BJ (cell line): ENCODE results near the gene CUL2. TPM values are rescaled to one million over a fixed set of nuclear protein-coding genes. Genes with fewer than 3 reads are reported as not detected.
"Not testable (repeated sequence)": the region's sequence is repeated elsewhere in the genome, so short reads cannot be mapped to it uniquely, and the experiment has no call there.

Experiments used
- CTCF ChIA-PET: fragments of 350-600 bp; formaldehyde crosslinking; extraction: SDS; loops from one replicate; lab custom pipeline; 2021; ENCODE audit warnings: antibody characterized with exemption, inconsistent platforms; lab: Yijun Ruan, JAX
- POLR2A ChIA-PET: fragments of 300-600 bp; sonication (Branson Sonifier 250); formaldehyde crosslinking; extraction: SDS; loops from one replicate; lab custom pipeline; 2021; ENCODE audit warnings: antibody characterized with exemption; lab: Charles Lee
- DNase-seq: peaks from one replicate; pipeline ENCODE4 v3.0.0-alpha.2; 2011; ENCODE audit warnings: low read depth
- H3K27me3 ChIP-seq: 2 replicates; pipeline ENCODE4 v1.6.0; 2011; ENCODE audit warnings: low read length; ENCODE audit not compliant: control insufficient read depth, insufficient read depth
- H3K36me3 ChIP-seq: 2 replicates; pipeline ENCODE4 v1.5.1; 2011; ENCODE audit warnings: low read length; ENCODE audit not compliant: control insufficient read depth, insufficient read depth
- H3K4me3 ChIP-seq: 2 replicates; pipeline ENCODE4 v1.5.1; 2011; ENCODE audit warnings: low read depth, mild to moderate bottlenecking, control low read depth, low read length
- CTCF ChIP-seq: IDR thresholded peaks from 2 replicates; pipeline ENCODE4 v1.5.1; 2011; ENCODE audit warnings: low read depth, mild to moderate bottlenecking, control low read depth, inconsistent platforms, low read length, moderate library complexity; ENCODE audit not compliant: insufficient read depth
- polyA plus RNA-seq: library from polyadenylated mRNA; depleted of rRNA; stranded (reverse); fragments of >200 nt; gene quantifications from 2 replicates; pipeline ENCODE4 v1.2.3, GENCODE V29; 2011

The CUL2 gene
- polyA plus RNA-seq, 1 experiment = 9.4 TPM

- ChIA-PET CTCF (interaction anchor here (0.6 to 2.7 kb wide), 10 partner anchors 10 to 328 kb away, joined by 3 to 15 read pairs (median 4); no protein-coding TSS in a partner anchor), POLR2A (no interaction called here)
- no peaks in the 10 kb centered on the region for H3K27me3 ChIP-seq
- no peak for DNase-seq
- no peak overlapping the region for H3K4me3 ChIP-seq
- no peak for TF ChIP-seq CTCF
- H3K36me3 ChIP-seq = no peaks in the 10 kb centered on the region
These were observed 105.0 kb downstream of the CUL2 start for GRCh38 chr10:34985146-34985545.

DNA sequence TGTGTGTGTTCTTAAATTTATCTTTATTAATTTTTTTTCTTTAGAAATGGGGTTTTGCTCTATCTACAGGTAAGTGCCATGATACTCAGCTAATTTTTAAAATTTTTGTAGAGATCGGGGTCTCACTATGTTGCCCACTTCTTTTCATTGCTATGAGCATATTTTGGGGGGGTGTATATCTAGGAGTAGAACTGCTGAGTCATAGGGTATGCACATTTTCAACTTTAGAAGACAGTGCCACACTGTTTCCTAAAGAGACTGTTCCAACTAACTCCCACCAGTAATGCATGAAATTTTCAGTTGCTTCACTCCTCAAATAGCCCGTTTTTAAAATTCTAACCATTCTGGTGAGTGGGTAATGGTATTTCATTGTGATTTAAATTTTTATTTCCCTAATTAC, 108.3 kb downstream of the CUL2 start:
- ChIA-PET POLR2A (no interaction called here), CTCF (interaction anchor here (1.2 to 1.7 kb wide), 2 partner anchors 10 to 327 kb away, joined by 3 to 4 read pairs; no protein-coding TSS in a partner anchor)
- no peaks in the 10 kb centered on the region for H3K36me3 ChIP-seq
- no peak overlapping the region for H3K4me3 ChIP-seq
- DNase-seq = no peak
- TF ChIP-seq CTCF = no peak
- H3K27me3 ChIP-seq = no peaks in the 10 kb centered on the region

DNA sequence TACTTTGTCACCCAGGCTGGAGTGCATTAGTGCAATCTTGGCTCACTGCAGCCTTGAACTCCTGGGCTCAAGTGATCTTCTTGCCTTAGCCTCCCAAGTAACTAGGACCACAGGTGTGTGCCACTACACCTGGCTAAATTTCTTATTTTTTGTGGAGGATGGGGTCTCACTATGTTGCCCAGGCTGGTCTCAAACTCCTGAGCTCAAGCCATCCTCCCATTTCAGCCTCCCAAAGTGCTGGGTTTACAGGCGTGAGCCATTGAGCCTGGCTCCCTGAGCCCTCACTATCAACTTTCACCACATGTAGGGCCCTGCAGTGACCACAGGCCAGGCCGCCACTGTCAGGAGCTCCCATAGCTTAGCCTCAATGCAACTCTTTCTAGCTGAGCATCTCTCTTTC, 110.2 kb downstream of the CUL2 start:
- Histone ChIP-seq H3K4me3 (no peak overlapping the region), H3K36me3 (no peaks in the 10 kb centered on the region), H3K27me3 (no peaks in the 10 kb centered on the region)
- DNase-seq = no peak
- ChIA-PET CTCF (interaction anchor here (1.7 kb wide), 1 partner anchor 325 kb away, joined by 4 read pairs; no protein-coding TSS in a partner anchor), POLR2A (interaction anchor here (0.7 kb wide), 1 partner anchor 264 kb away, joined by 3 read pairs; no protein-coding TSS in a partner anchor)
- no peak for TF ChIP-seq CTCF

- POLR2A ChIA-PET = no interaction called here
- CTCF ChIA-PET = interaction anchor here (1.4 kb wide), 1 partner anchor 17 kb away, joined by 5 read pairs; no protein-coding TSS in a partner anchor
- no peak for TF ChIP-seq CTCF
- Histone ChIP-seq H3K36me3 (no peaks in the 10 kb centered on the region), H3K27me3 (0 out of 2 replicates have a peak, but pooled peaks cover 2% of the 10 kb centered on the region), H3K4me3 (no peak overlapping the region)
- no peak for DNase-seq
These were observed 112.1 kb downstream of the CUL2 start for GRCh38 chr10:34978080-34978479.

- H3K27me3 ChIP-seq, DNase-seq, CTCF ChIA-PET, POLR2A ChIA-PET, H3K4me3 ChIP-seq, H3K36me3 ChIP-seq: not testable (repeated sequence)
These were observed 113.7 kb downstream of the CUL2 start for GRCh38 chr10:34976380-34976910.

- CTCF ChIA-PET = interaction anchor here (0.7 to 1.1 kb wide), 3 partner anchors 10 to 338 kb away, joined by 3 read pairs; no protein-coding TSS in a partner anchor
- H3K36me3 ChIP-seq, DNase-seq, POLR2A ChIA-PET, H3K4me3 ChIP-seq, H3K27me3 ChIP-seq: not testable (repeated sequence)
These were observed 115.6 kb downstream of the CUL2 start for GRCh38 chr10:34974364-34975065.

- H3K27me3 ChIP-seq, H3K36me3 ChIP-seq, H3K4me3 ChIP-seq, DNase-seq, POLR2A ChIA-PET: not testable (repeated sequence)
- CTCF ChIA-PET = interaction anchor here (0.7 to 1.1 kb wide), 4 partner anchors 11 to 337 kb away, joined by 3 read pairs; no protein-coding TSS in a partner anchor
These were observed 116.4 kb downstream of the CUL2 start for GRCh38 chr10:34973757-34974156.

DNA sequence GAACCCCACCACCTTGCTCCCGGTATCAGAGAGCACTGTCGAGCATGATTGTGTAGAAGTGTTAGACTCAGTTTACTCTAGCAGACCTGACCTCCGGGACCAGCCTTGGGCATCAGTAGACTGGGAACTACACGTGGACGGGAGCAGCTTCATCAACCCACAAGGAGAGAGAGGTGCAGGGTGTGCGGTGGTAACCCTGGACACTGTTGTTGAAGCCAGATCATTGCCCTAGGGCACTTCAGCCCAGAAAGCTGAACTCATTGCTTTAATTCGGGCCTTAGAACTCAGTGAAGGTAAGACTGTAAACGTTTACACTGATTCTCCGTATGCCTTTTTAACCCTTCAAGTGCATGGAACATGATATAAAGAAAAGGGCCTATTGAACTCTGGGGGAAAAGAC, 117.0 kb downstream of the CUL2 start:
- H3K36me3 ChIP-seq, H3K4me3 ChIP-seq, H3K27me3 ChIP-seq, DNase-seq, POLR2A ChIA-PET: not testable (repeated sequence)
- CTCF ChIA-PET = interaction anchor here (0.6 to 1.1 kb wide), 2 partner anchors 316 to 393 kb away, joined by 3 read pairs; no protein-coding TSS in a partner anchor
